Activated gamma-delta T cell treated with Interleukin-2 at 50 U/mL for 16 hours (primary cell): ENCODE measurements around the gene C20orf202.
"Not testable (repeated sequence)": the region's sequence is repeated elsewhere in the genome, so short reads cannot be mapped to it uniquely, and the experiment has no call there.

Experiments used
- DNase-seq: peaks from one replicate; pipeline ENCODE4 v3.0.0-alpha.2; 2020

Gene C20orf202

GRCh38 chr20:1209447-1210387 lies 6.5 kb downstream of the C20orf202 start:
- DNase-seq, result no peak

GRCh38 chr20:1210501-1210900 lies 7.2 kb downstream of the C20orf202 start:
- DNase-seq, result no peak

- no peak for DNase-seq
Measured at GRCh38 chr20:1212023-1212422, 8.8 kb downstream of the C20orf202 start.

GRCh38 chr20:1212607-1213396 lies 9.5 kb downstream of the C20orf202 start:
- peak; percentile 59 for DNase-seq

- no peak for DNase-seq
Measured at GRCh38 chr20:1214838-1215261, 11.6 kb downstream of the C20orf202 start.

GRCh38 chr20:1215386-1216170 lies 12.3 kb downstream of the C20orf202 start:
- no peak for DNase-seq

- not testable (repeated sequence) for DNase-seq
Measured at GRCh38 chr20:1216527-1217427, 13.5 kb downstream of the C20orf202 start.

- DNase-seq, result not testable (repeated sequence)
Measured at GRCh38 chr20:1222750-1223149, 19.5 kb downstream of the C20orf202 start.

GRCh38 chr20:1224205-1224890 lies 21.1 kb downstream of the C20orf202 start:
- DNase-seq, result no peak

- DNase-seq, result no peak
Measured at GRCh38 chr20:1225263-1225782, 22.1 kb downstream of the C20orf202 start.

- DNase-seq, result peak; percentile 67
Measured at GRCh38 chr20:1225783-1226654, 22.8 kb downstream of the C20orf202 start, which contains the start of gene RAD21L1. TSS of gene RAD21L1 (plus strand) at chr20:1226044. CDS start at chr20:1228454, 2,410 bp downstream.

GRCh38 chr20:1229541-1229940 lies 26.3 kb downstream of the C20orf202 start:
- DNase-seq, result no peak

GRCh38 chr20:1232286-1233111 lies 29.2 kb downstream of the C20orf202 start:
- no peak for DNase-seq

GRCh38 chr20:1240549-1240948 lies 37.3 kb downstream of the C20orf202 start:
- DNase-seq, result no peak

- no peak for DNase-seq
Measured at GRCh38 chr20:1241456-1241855, 38.2 kb downstream of the C20orf202 start.

- no peak for DNase-seq
Measured at GRCh38 chr20:1242099-1242498, 38.8 kb downstream of the C20orf202 start.

- DNase-seq, result no peak
Measured at GRCh38 chr20:1242530-1242929, 39.3 kb downstream of the C20orf202 start.

- no peak for DNase-seq
Measured at GRCh38 chr20:1245578-1245977, 42.3 kb downstream of the C20orf202 start.

GRCh38 chr20:1247689-1248088 lies 44.4 kb downstream of the C20orf202 start:
- no peak for DNase-seq
